Stimulated activated CD4-positive, alpha-beta T cell treated with anti-CD3 and anti-CD28 coated beads, Interleukin-15, amount 100 ng/mL, for 24 hours (primary cell): Measurements from ENCODE around the gene CAMK2D.

Experiments
- DNase-seq: peaks from one replicate; pipeline ENCODE4 v3.0.0-alpha.2; 2020

CAMK2D gene

DNA sequence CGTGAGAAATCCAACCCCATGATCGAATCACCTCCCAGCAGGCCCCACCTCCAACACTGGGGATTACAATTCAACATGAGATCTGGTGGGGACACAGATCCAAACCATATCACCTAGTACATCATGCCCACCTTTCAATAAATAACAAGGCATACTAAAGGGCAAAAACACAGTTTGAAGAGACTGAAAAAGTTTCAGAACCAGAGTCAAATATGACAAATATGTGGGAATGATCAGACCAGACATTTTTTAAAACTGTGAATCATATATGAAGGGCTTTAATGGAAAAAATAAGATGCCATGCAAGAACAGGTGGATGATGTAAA is 167.3 kb downstream of the CAMK2D start:
- DNase-seq: no peak

DNA sequence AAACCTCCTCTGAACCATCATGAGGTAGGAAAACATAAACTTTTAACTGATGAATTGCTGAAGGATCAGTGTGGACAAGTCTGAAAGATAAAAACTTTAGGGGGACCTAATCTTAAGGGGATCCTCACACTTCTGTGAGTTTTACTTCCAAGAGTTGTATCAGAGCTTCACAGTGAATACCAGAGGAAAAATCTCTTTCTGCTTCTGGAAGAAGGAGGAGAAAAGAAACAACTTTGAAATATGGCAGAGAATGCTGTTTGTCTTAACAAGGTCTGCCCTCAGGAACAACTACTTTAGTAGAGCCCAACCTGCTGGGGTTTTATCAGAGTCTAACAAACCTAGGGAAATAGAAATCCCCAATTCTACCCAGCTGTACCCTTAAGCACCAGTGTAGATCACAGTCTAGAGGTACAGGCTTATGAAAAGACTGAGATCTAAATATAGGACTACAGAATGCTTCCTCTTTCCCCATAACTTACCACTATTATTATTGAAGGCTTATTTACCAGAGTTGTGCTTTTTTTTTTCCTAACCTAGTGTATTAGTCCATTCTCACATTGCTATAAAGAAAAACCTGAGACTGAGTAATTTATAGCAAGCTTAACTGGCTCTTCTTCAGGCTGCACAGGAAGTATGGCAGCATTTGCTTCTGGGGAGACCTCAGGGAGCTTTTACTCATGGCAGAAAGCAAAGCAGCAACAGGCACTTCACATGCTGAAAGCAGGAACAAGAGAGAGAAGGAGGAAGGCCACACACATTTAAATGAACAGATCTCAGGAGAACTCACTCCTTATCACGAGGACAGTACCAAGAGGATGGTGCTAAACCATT is 167.9 kb downstream of the CAMK2D start:
- no peak for DNase-seq

DNA sequence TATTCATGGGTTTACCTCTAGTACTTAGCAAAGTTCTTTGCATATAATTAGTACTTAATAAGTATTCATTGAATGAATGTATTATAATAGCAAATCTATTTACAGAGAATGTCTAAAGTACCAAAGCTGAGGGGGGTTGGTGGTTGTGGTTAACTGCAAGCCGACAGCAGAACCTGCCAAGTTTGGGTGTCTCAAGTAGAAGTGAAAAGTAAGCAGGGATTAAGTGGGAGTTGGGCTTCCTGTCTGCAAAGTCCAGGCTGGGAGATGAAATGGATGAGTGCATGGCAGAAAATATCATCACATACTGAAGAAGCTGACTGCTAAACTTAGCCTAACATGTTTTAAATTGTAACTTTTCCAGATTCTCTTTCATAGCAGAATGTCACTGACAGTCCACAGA is 169.6 kb downstream of the CAMK2D start:
- DNase-seq: no peak

DNA sequence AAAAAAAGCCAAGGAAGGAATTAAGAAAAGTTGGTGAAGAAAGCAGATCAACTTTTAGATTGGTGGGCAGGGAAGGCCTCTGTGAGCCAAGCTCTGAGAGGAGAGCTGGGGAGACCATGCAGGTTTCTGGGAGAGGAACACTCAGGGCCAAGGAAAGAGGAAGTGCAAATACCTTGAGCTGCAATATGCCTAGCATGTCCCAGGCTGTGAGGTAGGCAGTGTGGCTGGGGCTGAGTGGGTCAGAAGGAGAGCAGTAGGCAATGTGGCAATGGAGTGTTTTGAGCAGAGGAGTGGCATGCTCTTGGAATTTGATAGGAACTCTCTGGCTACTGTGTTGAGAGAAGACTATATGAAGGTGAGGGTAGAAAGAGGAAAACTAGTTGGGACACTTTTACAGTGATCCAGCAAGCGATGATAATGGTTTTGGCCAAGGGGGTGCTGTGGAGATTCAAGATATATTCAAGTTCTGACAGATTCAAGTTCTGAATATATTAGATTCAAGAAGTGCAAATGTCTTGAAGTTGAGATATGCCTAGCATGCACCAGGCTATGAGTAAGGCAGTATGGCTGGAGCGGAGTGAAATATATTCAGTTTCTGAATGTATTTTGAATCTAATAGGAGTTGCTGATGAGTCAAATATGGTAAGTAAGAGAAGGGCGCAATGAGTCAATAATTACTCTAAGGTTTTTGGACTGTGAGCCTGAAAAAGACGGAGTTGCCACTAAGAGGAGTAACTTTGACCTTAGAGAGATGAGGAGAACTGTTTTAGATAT is 172.5 kb downstream of the CAMK2D start:
- no peak for DNase-seq

DNA sequence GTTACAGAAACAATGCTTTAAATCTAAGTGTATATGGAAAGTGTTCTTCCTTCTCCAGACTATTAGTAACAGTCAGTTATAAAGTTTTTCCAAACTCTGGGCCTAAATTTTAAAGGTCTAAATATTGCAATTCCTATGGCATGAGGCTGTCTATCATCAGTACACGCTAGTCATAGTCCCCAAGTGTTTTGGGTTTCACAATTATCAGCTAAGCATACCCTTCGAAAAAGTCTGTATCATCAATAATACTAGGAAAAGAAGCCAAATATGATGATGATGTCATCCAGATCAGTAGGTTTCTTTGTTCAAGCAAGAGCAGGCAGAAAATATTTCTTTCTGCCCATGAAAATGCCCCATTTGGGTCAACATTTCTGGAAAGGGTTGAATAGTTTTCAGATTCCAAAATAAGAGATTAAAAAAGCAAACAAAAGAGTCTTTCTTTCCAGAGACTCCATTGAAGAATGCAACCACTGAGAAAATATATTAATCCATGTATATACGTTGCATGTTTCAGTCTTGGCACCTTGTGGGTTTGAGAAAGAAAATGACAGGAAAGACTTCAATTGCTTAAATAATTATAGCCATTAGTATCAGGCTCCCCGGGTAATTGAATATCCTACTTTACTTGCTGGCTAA is 173.8 kb downstream of the CAMK2D start:
- no peak for DNase-seq

DNA sequence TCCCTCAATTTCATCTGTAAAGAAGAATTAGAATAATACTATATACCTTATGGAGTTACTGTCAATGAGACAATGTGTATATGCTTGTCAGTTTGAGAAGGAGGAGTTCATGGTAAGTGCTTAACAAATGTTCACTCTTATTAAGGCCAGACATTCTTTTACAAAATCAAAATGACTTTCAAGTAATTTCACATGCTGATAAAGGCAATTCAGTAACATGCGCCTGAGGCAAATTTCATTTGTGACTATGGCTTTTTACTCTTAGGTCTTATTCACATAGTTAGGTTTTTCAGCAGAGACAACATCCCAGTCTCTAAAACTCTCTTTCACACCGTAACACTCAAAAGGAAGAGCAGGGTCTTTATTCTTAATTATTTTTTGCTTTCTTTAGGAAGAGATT is 174.4 kb downstream of the CAMK2D start:
- DNase-seq: no peak

DNA sequence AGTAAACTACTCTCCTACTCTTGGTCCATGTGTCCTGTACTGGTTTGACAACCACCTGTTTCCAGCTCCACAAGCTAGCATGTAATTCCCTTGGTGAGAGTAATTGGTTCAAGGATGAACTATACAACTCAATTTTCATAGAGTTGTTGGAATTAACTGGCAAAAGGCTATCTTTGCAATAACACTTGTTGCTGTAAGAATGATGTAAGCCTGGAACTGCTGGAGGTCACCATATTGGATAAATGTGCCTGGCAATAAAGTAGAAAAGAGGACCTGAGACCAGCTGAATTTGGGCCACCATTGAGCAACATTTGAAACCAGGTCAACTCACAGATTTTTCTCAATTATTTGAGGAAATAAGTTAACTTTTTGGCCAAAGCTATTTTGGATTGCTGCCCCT is 175.5 kb downstream of the CAMK2D start:
- DNase-seq: no peak

DNA sequence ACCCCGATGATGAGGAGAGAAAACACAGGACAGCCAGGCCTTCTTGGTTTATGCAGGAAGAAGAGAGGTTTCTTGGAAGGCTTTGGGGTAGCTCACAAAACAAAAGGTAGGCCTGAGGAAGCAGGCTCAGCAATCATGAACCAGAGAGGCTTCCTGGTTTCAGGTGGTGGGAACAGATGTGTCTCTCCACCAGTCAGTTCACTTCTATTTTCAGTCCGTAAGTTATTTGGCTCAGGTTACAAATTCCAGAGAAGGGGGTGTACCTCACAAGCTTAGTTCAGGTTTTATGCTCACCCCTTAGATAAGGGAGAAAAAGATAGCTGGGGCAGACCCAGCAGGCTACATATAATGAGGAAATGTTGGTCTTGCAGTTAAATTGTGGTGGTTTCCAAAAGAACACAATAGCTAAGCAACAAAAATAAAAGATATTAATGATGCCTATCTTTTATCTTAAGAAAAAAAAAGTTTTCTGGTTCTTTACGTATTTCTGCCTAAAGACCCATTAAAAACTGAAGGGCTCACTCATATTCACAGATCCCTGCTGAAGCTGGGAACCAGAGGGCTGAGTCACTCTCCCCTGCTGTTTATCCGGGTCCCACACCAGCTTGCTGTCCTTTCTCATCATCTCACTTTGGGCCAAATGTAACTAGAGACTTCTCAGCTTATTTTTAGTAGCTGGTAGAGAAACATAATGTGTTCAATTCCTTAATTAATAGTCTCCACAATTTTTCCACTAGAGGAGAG is 177.0 kb downstream of the CAMK2D start:
- DNase-seq: no peak

DNA sequence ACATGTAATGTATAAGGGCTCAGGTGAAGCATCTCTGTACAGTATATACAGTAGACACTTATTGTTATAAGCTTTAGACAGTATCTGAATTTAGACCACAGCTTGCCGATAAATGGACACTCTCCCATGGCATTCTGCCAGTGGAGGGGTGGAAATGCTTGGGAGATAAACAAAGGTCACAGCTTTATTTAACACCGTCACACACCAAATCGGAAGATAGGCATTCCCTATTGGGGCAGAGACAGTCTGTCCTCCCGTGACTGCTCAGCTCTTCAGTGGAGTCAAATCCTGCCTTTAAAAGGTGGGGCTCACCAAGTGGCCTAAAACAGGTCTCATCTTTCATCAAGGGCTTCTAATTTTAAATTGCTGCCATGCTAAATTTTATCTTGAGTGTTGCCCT is 178.8 kb downstream of the CAMK2D start:
- no peak for DNase-seq

DNA sequence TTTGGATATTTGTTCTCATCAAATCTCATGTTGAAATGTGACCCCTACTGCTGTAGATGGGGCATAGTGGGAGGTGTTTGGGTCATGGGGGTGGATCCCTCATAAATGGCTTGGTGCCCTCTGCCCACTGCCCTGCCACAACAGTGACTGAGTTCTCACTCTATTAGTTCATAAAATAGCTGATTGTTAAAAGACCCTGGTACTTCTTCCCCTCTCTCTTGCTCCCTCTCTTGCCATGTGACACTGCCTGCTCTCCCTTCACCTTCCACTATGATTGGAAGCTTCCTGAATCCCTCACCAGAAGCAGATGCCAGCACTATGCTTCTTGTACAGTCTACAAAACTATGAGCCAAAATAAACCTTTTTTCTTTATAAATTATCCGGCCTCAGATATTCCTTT is 182.2 kb downstream of the CAMK2D start:
- DNase-seq: no peak

DNA sequence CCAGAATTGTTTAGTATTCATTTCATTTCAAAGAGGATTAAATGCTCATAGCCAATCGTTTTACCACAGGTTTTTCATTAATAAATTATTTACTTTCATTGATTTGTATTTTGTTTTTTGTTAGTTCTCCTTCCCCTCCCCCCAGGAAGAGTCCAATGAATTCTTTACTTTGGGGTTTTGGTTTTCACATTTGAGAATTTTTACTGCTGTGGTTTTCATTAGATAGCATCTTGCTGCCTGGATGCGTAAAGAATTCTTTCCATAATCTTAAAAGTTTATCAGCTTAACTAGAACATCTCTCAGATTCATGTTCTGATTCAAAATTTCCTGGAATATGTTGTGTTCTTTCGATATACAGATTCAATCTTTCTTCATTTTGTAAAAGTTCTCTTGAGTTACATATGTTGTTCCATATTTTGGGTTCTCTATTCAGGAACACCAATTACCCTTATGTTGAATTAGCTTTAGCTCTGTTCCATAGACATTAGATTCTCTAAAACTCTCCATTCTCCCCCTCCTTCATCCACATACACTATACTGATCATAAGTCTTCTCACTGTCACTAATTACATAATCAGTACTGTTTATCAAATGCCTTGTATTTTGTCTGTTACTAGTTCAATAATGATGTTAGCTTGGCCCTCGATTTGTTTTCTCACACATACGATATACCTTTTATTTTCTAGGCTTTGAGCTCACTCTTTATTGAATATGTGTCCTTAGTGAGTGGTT is 184.4 kb downstream of the CAMK2D start:
- DNase-seq: no peak

DNA sequence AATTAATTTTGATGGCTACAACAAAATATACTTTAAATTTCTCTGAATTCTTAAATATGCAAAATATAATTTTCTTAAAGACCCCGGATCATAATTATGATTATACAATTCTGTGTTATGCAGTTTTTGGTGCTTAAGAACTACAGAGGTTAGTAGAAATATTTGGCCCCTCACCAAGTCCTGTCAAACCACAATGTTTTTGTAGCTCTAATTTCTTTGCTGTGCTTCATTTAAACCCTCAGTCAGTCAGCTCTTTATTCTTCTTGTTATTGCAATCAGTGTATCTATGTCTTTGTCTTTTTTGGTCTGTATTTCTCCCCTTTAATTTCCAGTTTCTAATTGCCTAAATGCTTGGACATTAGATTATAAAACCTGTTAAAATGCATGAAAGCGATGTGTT is 186.1 kb downstream of the CAMK2D start:
- DNase-seq: no peak

DNA sequence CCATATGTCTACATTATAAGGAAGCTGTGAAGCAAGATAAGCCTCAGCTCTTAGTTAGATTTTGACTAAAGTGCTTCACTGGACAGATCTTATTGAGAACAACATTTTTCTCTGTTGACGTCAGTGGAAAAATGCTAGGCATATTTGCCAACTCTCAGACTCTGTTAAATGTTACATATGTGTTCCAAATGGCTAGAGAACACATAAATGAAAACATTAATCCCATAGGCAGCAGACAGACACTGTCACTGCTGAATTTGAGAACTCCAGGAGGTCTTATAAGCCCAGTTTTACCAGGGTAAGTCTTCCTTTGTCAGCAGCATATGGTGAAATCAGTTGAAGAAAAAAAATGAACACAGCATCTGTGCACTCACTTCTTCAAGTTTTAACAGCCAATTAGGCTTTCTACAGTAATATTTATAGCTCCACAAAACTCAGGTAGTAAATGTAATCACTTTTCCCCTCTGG is 186.9 kb downstream of the CAMK2D start:
- no peak for DNase-seq

DNA sequence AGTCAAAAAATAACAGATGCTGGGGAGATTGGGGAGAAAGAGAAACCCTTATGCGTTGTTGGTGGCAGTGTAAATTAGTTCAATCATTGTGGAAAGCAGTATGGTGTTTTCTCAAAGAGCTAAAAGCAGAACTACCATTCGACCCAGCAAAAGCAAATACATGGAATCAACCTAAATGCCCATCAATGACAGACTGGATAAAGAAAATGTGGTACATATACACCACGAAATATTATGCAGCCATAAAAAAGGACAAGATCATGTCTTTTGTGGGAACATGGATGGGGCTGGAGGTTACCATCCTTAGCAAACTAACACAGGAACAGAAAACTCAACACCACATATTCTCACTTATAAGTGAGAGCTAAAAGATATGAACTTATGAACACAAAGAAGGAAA is 188.9 kb downstream of the CAMK2D start:
- DNase-seq: no peak

DNA sequence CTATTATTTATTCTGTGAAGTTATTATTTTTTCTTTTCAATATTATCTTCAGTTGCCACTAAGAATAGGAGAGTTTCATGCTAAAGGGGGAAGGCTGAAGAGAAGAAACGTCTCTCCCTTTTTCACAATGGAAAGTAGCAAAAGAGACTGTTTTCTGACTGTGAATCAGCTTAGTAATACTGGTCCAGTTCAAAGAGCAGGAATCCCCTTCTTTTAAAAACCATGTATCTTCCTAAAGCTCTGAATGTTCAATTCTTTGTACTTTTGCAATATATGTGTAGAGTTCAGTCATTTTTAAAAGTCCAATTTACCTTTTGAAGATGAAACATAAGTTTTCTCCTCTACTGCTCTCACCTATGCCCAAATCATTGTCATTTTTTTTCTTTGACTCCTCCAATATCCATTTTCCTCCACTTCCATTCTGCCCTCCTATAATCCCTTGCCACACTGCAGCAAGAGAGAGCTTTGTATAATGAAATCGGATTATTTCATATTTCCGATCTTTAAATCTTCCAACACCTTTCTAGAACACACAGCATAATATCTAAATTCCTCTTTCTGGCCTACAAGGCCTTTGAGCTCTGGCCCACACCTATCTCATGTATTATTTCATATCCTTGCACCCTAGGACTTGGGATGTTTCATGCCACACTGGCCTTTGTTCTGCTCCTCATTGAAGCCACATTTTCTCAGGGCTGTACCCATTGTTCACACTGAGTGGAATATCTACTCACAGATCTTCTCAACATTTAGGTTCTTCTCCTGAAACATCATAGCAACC is 195.3 kb downstream of the CAMK2D start:
- no peak for DNase-seq

DNA sequence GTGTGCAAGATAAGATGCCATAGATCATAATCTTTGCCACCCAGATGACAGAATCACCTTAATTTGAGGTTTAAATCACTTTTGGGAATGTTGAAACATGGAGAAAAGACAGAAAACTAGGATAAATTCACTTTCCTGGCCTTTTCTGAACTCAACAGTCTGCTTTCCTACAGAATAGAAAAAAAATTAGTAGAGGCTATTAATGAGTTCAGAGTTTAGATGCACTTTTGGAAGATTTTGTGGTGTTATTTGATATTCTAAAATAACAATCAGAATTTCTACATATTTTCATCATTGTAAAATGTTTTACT is 195.9 kb downstream of the CAMK2D start:
- no peak for DNase-seq

DNA sequence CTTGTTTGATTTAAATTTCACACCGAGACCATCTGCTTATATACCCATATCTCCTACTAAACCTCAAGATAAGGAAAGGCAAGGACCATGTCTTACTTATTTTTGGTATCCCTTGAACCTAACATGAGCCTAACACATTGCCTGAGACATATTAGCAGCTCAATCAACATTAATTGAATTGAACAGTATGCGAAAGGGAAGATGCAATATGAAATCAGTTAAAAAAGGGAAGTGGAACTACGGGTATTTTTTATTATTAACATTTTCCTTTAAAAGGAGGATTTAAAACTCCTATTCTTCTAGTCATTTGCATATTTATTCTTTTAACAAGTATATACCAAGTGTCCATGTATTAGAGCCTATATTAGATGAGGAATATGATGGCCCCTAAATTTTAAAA is 197.0 kb downstream of the CAMK2D start:
- DNase-seq: no peak

DNA sequence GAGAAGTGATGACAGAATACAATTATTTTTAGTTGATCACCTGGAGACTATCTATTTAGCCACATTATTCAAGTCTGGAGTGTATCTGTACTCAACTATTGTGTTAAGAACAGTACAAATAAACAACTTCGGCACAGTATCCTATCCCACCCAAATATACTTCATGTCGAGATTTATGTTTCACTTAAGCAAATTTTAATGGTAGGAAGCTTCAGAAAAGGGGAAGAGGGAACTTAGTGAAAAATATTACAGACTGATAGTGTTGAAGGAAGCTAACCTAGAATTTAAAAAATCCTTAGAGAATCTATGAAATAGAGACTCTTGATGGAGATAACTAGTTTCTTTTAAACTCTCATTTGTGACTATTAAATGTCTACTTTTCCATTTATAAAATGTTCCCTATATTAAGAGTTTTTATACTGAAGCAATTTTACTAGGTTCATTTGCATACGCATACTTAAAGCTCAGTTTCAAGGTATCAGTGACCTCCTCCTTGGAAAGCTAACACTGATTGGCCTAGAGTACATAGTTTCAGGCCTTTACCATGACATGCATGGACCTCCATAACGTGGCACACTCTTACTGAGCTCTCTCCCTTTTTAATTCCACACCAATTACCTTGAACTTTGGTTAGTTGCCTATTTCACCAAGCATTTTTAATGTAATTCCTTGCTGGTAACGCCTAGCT is 197.7 kb downstream of the CAMK2D start:
- no peak for DNase-seq

DNA sequence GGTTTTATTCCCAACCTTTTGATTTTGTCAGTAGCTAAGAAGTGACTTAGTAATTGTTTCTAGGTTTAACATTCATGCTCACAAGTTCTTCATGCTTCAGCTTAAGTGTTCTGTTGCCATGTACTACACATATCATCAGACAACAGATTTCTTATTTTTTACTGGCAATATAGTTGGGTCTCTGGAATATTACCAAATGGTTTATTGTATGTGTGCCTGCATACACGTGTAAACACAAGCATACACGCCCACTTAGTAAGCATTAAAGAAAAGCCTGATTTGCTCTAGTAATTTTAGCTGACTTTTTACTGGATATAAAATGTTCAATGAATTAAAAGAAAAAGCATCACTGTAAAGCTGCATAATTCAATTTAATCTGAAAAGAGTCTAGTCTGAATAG is 199.8 kb downstream of the CAMK2D start:
- no peak for DNase-seq

DNA sequence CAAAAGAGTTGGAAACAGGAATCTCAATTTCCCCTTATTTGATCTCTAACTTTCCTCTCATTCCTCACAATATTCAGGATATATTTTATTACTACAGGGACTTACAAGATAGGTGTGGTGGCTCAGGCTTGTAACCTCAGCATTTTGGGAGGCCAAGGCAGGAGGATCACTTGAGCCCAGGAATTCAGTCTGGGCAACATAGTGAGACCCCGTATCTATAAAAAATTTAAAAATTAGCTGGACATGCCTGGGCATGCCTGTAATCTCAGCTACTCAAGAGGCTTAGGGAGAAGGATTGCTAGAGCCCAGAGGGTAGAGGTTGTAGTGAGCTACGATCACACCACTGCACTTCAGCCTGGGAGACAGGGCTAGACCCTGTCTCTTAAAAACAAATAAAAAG is 200.4 kb downstream of the CAMK2D start:
- no peak for DNase-seq

DNA sequence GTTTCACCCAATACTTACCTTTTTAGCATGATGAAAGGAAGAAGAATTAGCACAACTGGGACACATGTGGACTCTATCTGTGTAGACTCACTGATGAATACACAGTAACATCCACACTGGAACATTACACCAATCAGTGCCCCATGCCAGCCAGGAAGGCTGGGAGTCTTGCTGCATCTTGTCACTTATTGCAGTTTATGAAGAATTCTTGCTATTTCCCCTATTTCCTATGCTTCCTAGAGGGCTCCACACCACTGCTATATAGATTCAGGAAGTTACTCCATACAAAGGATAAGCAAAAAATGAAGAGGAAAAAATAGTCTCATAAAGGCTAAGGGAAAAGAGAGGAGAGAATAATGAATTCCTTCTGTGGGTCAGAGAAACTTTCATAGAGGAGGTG is 201.0 kb downstream of the CAMK2D start:
- DNase-seq: no peak
